Left lobe of liver (tissue), 1 donor: Measurements from ENCODE around the gene ACSM3. TPM values are rescaled to one million over a fixed set of nuclear protein-coding genes. Genes with fewer than 3 reads are reported as not detected.

Experiments
- total RNA-seq: library from RNA; stranded (reverse); gene quantifications from one replicate; pipeline ENCODE4 v1.2.1, GENCODE V29; 2021
- donor health status: DM: no; HTN: yes; CAD: no.

ACSM3 gene
- total RNA-seq, 1 donor from 2014 or later = 70.8 TPM

Other genes starting within 250 kb of the ACSM3 start
- gene ACSM2B, start 187.6 kb upstream of the ACSM3 start, total RNA-seq = 535 TPM
- gene ACSM1, start 66.3 kb upstream of the ACSM3 start, total RNA-seq = 14.2 TPM
- gene THUMPD1, start 22.2 kb upstream of the ACSM3 start, total RNA-seq = 13.1 TPM
- 15.6 TPM for gene ERI2, start 42.5 kb downstream of the ACSM3 start, total RNA-seq
- gene REXO5, start 42.5 kb downstream of the ACSM3 start, total RNA-seq = 1.7 TPM
- 15.0 TPM for gene DCUN1D3, start 136.3 kb downstream of the ACSM3 start, total RNA-seq
- gene LYRM1, start 136.8 kb downstream of the ACSM3 start, total RNA-seq = 33.9 TPM